ENCODE results near the gene EPB41L2.

EPB41L2 gene

DNA sequence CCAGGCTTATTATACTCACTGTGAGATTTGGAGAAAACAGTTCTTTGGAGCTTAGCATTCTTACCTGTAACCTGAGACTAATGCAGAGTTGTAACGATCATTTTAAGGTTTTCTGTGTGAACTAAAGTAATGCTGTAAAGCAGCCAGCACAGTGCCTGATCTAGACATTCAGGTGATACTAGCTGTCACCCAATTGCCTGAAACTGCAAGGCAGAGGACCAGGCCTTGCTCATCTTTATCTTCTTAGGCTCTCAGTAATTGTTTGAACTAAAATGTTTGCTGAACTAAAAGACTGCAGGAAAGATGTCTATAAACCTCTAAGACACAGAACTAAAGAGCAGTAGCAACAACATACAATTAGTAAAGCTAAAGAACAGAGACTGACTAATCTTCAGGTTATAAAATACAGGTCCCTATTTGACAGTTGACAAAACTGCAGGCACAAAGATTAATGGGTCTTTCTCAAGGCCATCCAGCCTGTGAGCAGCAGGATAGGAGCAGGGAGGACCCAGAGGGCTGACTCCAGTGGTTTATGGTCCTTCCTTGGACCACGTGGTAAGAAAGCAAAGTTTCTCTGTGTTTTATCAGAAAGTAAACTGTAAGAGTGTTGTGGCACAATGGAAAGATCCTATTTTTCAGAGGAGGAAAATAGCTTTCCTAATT, 204.4 kb downstream of the EPB41L2 start:
- Mint-ChIP-seq H3K27me3 (no peaks in the 10 kb centered on the region), H3K27ac (no peak overlapping the region), H3K4me1 (no peaks in the 10 kb centered on the region), H3K9me3 (no peaks in the 10 kb centered on the region), H3K4me3 (no peak overlapping the region), H3K36me3 (peaks cover 2% of the 10 kb centered on the region)

GRCh38 chr6:130858054-130858453, 205.0 kb downstream of the EPB41L2 start:
- no peaks in the 10 kb centered on the region for H3K27me3 Mint-ChIP-seq
- no peaks in the 10 kb centered on the region for H3K4me1 Mint-ChIP-seq
- H3K9me3 Mint-ChIP-seq: no peaks in the 10 kb centered on the region
- H3K36me3 Mint-ChIP-seq: peaks cover 2% of the 10 kb centered on the region
- H3K27ac Mint-ChIP-seq: no peak overlapping the region
- H3K4me3 Mint-ChIP-seq: no peak overlapping the region

DNA sequence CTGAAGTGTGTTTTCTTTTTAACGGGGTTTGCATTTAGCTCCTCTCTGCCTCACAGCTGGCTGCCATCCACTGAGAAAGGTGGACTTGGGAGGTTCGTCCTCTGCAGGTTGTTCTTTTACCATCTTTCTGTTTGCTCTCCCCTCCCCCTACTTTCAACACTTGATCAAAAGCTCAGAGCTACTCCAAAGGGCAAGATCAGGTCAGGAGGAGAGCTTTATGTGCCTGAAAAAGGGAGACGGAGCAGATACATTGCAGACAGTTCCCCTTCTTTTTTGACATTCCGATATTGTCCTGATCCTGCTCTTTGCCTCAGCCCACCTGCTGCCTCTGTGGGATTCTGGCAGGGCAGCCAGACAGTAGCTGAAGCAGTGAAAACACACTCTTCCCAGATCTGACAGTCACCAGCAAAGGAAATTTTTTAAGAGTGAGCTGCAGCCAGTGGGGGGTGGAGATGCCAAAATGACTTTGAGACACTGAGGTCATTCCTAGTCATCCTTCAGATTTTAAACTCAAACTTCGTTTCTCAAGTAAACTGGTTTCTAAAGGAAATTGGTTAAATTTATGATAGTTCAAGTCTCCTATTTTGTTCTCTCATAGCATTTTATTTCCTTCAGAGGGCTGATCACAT, 209.4 kb downstream of the EPB41L2 start:
- no peaks in the 10 kb centered on the region for H3K27me3 Mint-ChIP-seq
- no peak overlapping the region for H3K27ac Mint-ChIP-seq
- peaks cover 2% of the 10 kb centered on the region for H3K36me3 Mint-ChIP-seq
- no peak overlapping the region for H3K4me3 Mint-ChIP-seq
- H3K4me1 Mint-ChIP-seq: peaks cover 7% of the 10 kb centered on the region
- no peaks in the 10 kb centered on the region for H3K9me3 Mint-ChIP-seq

- H3K4me1 Mint-ChIP-seq: peaks cover 7% of the 10 kb centered on the region
- H3K9me3 Mint-ChIP-seq: no peaks in the 10 kb centered on the region
- H3K4me3 Mint-ChIP-seq: no peak overlapping the region
- H3K27ac Mint-ChIP-seq: no peak overlapping the region
- peaks cover 2% of the 10 kb centered on the region for H3K36me3 Mint-ChIP-seq
- no peaks in the 10 kb centered on the region for H3K27me3 Mint-ChIP-seq
These were observed 210.0 kb downstream of the EPB41L2 start for GRCh38 chr6:130852844-130853554.

DNA sequence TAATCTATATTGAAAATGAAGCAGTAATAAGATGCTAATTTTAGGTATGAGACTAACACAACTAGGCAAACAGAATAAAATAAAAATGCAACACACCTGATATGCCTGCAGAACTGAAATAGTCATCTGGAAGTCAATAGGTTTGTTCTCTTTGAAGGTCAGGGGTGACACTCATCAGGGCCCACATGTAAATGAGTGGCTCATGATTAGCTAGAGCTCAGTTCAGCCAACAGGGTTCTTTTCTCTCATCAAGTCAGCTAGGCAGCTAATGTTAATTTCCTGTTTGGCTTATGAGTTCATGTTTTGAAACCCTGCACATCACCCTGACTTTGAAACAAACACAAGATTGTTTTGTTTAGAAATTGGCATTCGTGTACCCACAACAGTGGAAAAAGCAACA, 212.0 kb downstream of the EPB41L2 start:
- H3K36me3 Mint-ChIP-seq: no peaks in the 10 kb centered on the region
- no peaks in the 10 kb centered on the region for H3K9me3 Mint-ChIP-seq
- peaks cover 7% of the 10 kb centered on the region for H3K4me1 Mint-ChIP-seq
- H3K27me3 Mint-ChIP-seq: no peaks in the 10 kb centered on the region
- H3K4me3 Mint-ChIP-seq: no peak overlapping the region
- no peak overlapping the region for H3K27ac Mint-ChIP-seq

- H3K27me3 Mint-ChIP-seq: no peaks in the 10 kb centered on the region
- no peaks in the 10 kb centered on the region for H3K36me3 Mint-ChIP-seq
- peaks cover 7% of the 10 kb centered on the region for H3K4me1 Mint-ChIP-seq
- H3K9me3 Mint-ChIP-seq: no peaks in the 10 kb centered on the region
- H3K27ac Mint-ChIP-seq: no peak overlapping the region
- no peak overlapping the region for H3K4me3 Mint-ChIP-seq
These were observed 213.5 kb downstream of the EPB41L2 start for GRCh38 chr6:130849594-130849993.

- H3K27me3 Mint-ChIP-seq: no peaks in the 10 kb centered on the region
- H3K9me3 Mint-ChIP-seq: no peaks in the 10 kb centered on the region
- no peaks in the 10 kb centered on the region for H3K36me3 Mint-ChIP-seq
- H3K4me3 Mint-ChIP-seq: no peak overlapping the region
- H3K27ac Mint-ChIP-seq: no peak overlapping the region
- peaks cover 7% of the 10 kb centered on the region for H3K4me1 Mint-ChIP-seq
These were observed 214.1 kb downstream of the EPB41L2 start for GRCh38 chr6:130848945-130849344.

DNA sequence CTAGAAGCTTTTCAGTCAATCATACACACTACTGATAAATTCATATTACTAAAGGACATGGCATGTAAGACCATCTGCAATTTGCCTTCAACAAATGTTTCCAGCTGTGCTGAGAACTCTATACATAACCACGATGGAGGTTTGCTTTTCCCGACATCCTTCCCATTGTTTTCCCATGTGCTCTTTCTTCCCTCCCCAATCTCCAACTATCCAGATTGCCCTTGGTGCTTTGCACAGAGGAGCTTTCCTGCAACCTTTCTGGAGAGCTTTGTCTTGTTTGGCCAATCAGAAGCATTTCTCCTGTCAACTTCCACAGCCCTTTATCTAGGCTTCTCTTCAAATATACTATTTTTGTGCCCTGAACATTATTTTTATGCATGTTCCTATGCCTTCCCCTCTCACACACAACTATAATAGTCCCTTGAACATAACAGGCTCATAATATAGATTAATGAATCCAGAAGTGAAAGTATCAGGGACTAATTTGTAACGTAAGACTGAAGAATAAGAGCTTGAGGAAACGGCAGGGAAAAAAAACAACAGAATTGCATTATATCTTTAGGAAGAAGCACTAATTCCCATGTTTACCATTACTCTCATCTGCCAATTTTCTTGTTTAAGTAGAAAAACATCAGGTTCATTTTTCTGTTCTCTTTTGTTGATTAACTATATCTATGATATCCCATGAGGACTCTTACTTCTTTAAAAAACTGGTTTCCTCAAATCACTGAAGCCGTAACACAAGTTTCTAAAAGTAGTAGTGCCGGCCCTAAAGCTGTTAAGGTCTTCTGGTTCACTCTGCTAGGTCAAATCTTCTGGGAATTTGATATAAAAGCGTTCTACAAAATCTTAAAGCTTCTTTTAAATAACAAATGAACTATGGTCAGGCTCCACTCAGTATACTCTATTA, 215.8 kb downstream of the EPB41L2 start:
- no peaks in the 10 kb centered on the region for H3K27me3 Mint-ChIP-seq
- no peaks in the 10 kb centered on the region for H3K9me3 Mint-ChIP-seq
- no peak overlapping the region for H3K27ac Mint-ChIP-seq
- H3K4me1 Mint-ChIP-seq: peaks cover 7% of the 10 kb centered on the region
- H3K4me3 Mint-ChIP-seq: no peak overlapping the region
- H3K36me3 Mint-ChIP-seq: no peaks in the 10 kb centered on the region

- peaks cover 7% of the 10 kb centered on the region for H3K4me1 Mint-ChIP-seq
- H3K27ac Mint-ChIP-seq: no peak overlapping the region
- H3K9me3 Mint-ChIP-seq: no peaks in the 10 kb centered on the region
- H3K4me3 Mint-ChIP-seq: no peak overlapping the region
- H3K36me3 Mint-ChIP-seq: no peaks in the 10 kb centered on the region
- no peaks in the 10 kb centered on the region for H3K27me3 Mint-ChIP-seq
These were observed 216.5 kb downstream of the EPB41L2 start for GRCh38 chr6:130846501-130846900.

DNA sequence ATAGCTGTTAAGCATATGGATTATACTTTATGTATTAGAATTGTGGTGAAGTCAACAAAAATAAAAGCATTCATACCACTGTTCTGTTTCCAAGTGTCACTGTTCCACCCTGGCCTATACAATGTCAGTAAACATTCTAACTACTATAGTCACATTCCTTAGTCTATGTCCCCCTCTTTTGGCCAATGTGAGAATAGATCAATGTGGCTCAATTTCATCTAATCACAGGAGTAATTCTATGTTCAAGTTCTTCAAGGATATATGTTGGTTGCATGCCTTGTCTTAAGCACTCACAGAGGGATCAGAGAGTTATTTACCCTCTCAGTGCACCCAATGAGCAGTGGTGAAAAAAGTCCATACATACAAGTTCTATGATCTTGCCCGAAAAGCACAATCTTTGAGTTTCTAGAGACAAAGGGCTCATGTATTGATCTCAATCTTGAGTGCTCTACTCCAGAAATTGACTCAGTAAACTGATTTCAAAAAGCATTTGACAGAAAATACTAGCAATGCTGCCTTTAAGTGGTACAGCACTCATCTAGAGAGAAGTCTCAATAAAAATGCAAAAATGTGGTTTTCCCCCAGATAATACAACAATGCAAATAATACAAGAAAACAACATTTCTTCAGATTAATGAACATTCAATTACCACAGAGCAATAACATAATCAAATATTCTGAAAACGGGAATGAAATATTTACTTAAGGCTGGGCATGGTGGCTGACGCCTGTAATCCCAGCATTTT, 219.3 kb downstream of the EPB41L2 start:
- no peaks in the 10 kb centered on the region for H3K9me3 Mint-ChIP-seq
- no peak overlapping the region for H3K27ac Mint-ChIP-seq
- no peaks in the 10 kb centered on the region for H3K36me3 Mint-ChIP-seq
- no peaks in the 10 kb centered on the region for H3K27me3 Mint-ChIP-seq
- peaks cover 1% of the 10 kb centered on the region for H3K4me1 Mint-ChIP-seq
- H3K4me3 Mint-ChIP-seq: no peak overlapping the region

DNA sequence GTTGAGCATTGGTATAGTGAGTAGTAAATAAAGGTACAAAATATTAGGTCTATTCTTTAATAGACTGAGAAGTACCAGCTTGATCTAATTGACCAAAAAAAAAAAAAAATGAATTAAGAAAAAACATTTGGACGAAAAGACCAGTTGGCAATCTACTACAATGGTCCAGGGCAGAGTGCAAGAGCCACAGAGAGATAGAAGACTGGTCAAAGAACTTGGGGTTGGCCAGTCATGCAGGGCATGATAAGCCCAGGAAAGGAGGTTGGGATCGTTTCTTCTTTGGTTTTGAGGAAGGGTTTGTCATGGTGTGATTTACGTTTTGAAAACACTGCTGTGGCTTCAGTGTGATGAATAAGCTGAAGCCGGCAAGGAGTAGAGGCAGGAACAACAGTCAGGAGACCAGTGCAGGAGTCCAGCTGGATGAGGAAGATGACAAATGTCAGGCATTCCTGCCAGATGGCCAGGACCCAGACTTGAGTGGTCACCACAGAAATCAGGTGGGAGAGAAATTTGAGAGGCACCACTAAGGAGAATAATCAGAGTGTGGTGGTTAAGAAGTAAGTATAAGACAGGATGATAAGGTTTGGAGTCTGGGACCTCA, 221.8 kb downstream of the EPB41L2 start:
- H3K36me3 Mint-ChIP-seq: no peaks in the 10 kb centered on the region
- no peaks in the 10 kb centered on the region for H3K9me3 Mint-ChIP-seq
- no peak overlapping the region for H3K27ac Mint-ChIP-seq
- H3K27me3 Mint-ChIP-seq: no peaks in the 10 kb centered on the region
- H3K4me3 Mint-ChIP-seq: no peak overlapping the region
- no peaks in the 10 kb centered on the region for H3K4me1 Mint-ChIP-seq

- H3K4me3 Mint-ChIP-seq: no peak overlapping the region
- H3K27me3 Mint-ChIP-seq: no peaks in the 10 kb centered on the region
- no peaks in the 10 kb centered on the region for H3K36me3 Mint-ChIP-seq
- no peak overlapping the region for H3K27ac Mint-ChIP-seq
- no peaks in the 10 kb centered on the region for H3K4me1 Mint-ChIP-seq
- no peaks in the 10 kb centered on the region for H3K9me3 Mint-ChIP-seq
These were observed 223.0 kb downstream of the EPB41L2 start for GRCh38 chr6:130840050-130840449.

DNA sequence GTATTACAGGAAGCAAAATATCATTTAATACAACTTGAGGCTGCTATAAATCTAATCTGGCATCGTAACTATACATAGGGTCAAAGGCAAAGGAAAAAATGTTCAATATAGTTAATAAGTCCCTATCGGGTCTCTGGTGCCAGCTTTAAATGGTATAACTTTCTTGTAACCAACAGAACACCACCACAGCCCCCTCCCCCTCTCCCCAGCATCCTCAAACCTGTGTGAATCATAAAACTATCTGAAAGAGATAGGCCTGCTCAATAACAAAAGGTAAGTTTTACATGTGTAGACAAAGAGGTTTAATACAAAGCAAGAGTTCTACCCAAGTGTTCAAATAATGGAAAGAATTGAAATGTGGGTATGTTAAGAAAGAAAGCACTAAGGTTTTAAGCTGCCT, 223.7 kb downstream of the EPB41L2 start:
- Mint-ChIP-seq H3K27me3 (no peaks in the 10 kb centered on the region), H3K4me3 (no peak overlapping the region), H3K27ac (no peak overlapping the region), H3K4me1 (no peaks in the 10 kb centered on the region), H3K36me3 (no peaks in the 10 kb centered on the region), H3K9me3 (no peaks in the 10 kb centered on the region)

- Mint-ChIP-seq H3K27ac (no peak overlapping the region), H3K4me1 (no peaks in the 10 kb centered on the region), H3K27me3 (no peaks in the 10 kb centered on the region), H3K4me3 (no peak overlapping the region), H3K36me3 (no peaks in the 10 kb centered on the region), H3K9me3 (no peaks in the 10 kb centered on the region)
These were observed 224.1 kb downstream of the EPB41L2 start for GRCh38 chr6:130838951-130839350.

Data from activated naive CD4-positive, alpha-beta T cell treated with anti-CD3 and anti-CD28 coated beads, Interleukin-2, amount 50 U/mL, for 24 hours (primary cell).